IMR-90 (cell line): ENCODE data around the gene PAGE2B. TPM values are rescaled to one million over a fixed set of nuclear protein-coding genes. Genes with fewer than 3 reads are reported as not detected.

ENCODE experiments used
- ATAC-seq: fragments of 200-7000 bp; cut with Tn5 transposase; 2 replicates; pipeline ENCODE4 v1.9.1; 2020; ENCODE audit warnings: low read depth, mild to moderate bottlenecking, moderate library complexity
- BruUV-seq: library from RNA; stranded (reverse); fragments of 400-500 nt; replicated peaks from 2 replicates; lab custom pipeline; 2021; lab: Mats Ljungman, UMichigan
- CTCF ChIA-PET: fragments of 300-600 bp; formaldehyde crosslinking; extraction: SDS; loops from one replicate; lab custom pipeline; 2021; ENCODE audit warnings: antibody characterized with exemption; lab: Yijun Ruan, JAX
- POLR2A ChIA-PET: fragments of 300-600 bp; sonication (Branson Sonifier 250); formaldehyde crosslinking; loops from one replicate; lab custom pipeline; 2022; ENCODE audit warnings: antibody characterized with exemption; ENCODE audit not compliant: unreplicated experiment; lab: Charles Lee
- DNase-seq: peaks from one replicate; pipeline ENCODE4 v3.0.0; 2013
- H2AFZ ChIP-seq: replicated peaks from 2 replicates; pipeline ENCODE3; 2013; ENCODE audit warnings: low read length, mild to moderate bottlenecking; ENCODE audit not compliant: poor library complexity
- H2AK5ac ChIP-seq: 2 replicates; pipeline ENCODE4 v1.6.1; 2013; ENCODE audit warnings: low read depth, low read length, inconsistent platforms
- H2AK9ac ChIP-seq: replicated peaks from 2 replicates; pipeline ENCODE3; 2013; ENCODE audit warnings: mild to moderate bottlenecking, low read depth, low read length, moderate library complexity; ENCODE audit not compliant: poor library complexity
- H2BK120ac ChIP-seq: 2 replicates; pipeline ENCODE4 v1.6.1; 2013; ENCODE audit warnings: low read depth, low read length, inconsistent platforms
- H2BK15ac ChIP-seq: 3 replicates; pipeline ENCODE4 v1.6.1; 2013; ENCODE audit warnings: low read depth, low read length, inconsistent platforms
- H2BK20ac ChIP-seq: 2 replicates; pipeline ENCODE4 v1.6.1; 2013; ENCODE audit warnings: low read depth, mild to moderate bottlenecking, inconsistent platforms, low read length, moderate library complexity
- H2BK5ac ChIP-seq: 2 replicates; pipeline ENCODE4 v1.6.1; 2013; ENCODE audit warnings: mild to moderate bottlenecking, low read depth, low read length, inconsistent platforms; ENCODE audit not compliant: poor library complexity, severe bottlenecking
- H3K14ac ChIP-seq: replicated peaks from 2 replicates; pipeline ENCODE4 v1.6.1; 2013; ENCODE audit warnings: low read depth, low read length, inconsistent platforms
- H3K18ac ChIP-seq: 2 replicates; pipeline ENCODE4 v1.6.1; 2013; ENCODE audit warnings: low read depth, low read length, control low read depth
- H3K23ac ChIP-seq: 2 replicates; pipeline ENCODE4 v1.6.1; 2013; ENCODE audit warnings: low read depth, low read length, inconsistent platforms
- H3K27ac ChIP-seq: 2 replicates; pipeline ENCODE4 v1.5.1; 2013; ENCODE audit warnings: mild to moderate bottlenecking, control low read depth, low read length; ENCODE audit not compliant: insufficient read depth
- H3K27me3 ChIP-seq: 2 replicates; pipeline ENCODE4 v1.6.1; 2013; ENCODE audit warnings: low read length; ENCODE audit not compliant: control insufficient read depth, insufficient read depth
- H3K36me3 ChIP-seq: 2 replicates; pipeline ENCODE4 v1.6.1; 2013; ENCODE audit warnings: low read length, mixed read lengths; ENCODE audit not compliant: control insufficient read depth, insufficient read depth
- H3K4ac ChIP-seq: 2 replicates; pipeline ENCODE4 v1.6.1; 2013; ENCODE audit warnings: low read depth, low read length, inconsistent platforms
- H3K4me1 ChIP-seq: 2 replicates; pipeline ENCODE4 v1.6.1; 2013; ENCODE audit warnings: low read length, mixed read lengths; ENCODE audit not compliant: control insufficient read depth, insufficient read depth
- H3K4me2 ChIP-seq: 2 replicates; pipeline ENCODE4 v1.6.1; 2013; ENCODE audit warnings: low read depth, mild to moderate bottlenecking, control low read depth, low read length, moderate library complexity
- H3K4me3 ChIP-seq: 2 replicates; pipeline ENCODE4 v1.5.1; 2013; ENCODE audit warnings: low read depth, mild to moderate bottlenecking, control low read depth, low read length, moderate library complexity; ENCODE audit not compliant: insufficient read depth
- H3K56ac ChIP-seq: 2 replicates; pipeline ENCODE4 v1.6.1; 2013; ENCODE audit warnings: low read length, inconsistent platforms; ENCODE audit not compliant: insufficient read depth; ENCODE audit errors: extremely low read depth
- H3K79me1 ChIP-seq, 2 experiments: 2 replicates each; pipeline ENCODE4 v1.6.1; 2013; ENCODE audit warnings: low read length in 2 of 2, inconsistent platforms in 1 of 2, low read depth in 1 of 2
- H3K9ac ChIP-seq: 2 replicates; pipeline ENCODE4 v1.6.1; 2013; ENCODE audit warnings: low read depth, low read length, control low read depth
- H3K9me1 ChIP-seq: 2 replicates; pipeline ENCODE4 v1.6.1; 2013; ENCODE audit warnings: low read length, inconsistent platforms; ENCODE audit not compliant: insufficient read depth
- H3K9me3 ChIP-seq: 2 replicates; pipeline ENCODE4 v1.6.1; 2013; ENCODE audit warnings: low read length; ENCODE audit not compliant: control insufficient read depth, insufficient read depth
- H4K20me1 ChIP-seq: 2 replicates; pipeline ENCODE4 v1.6.1; 2013; ENCODE audit warnings: low read length, inconsistent platforms; ENCODE audit not compliant: insufficient read depth
- H4K5ac ChIP-seq: 2 replicates; pipeline ENCODE4 v1.6.1; 2013; ENCODE audit warnings: mild to moderate bottlenecking, low read depth, low read length, control low read depth
- H4K8ac ChIP-seq, 2 experiments: 2 replicates each; pipeline ENCODE4 v1.6.1; 2013; ENCODE audit warnings: low read depth in 2 of 2, low read length in 2 of 2, control low read depth in 1 of 2, inconsistent platforms in 1 of 2
- H4K91ac ChIP-seq: 2 replicates; pipeline ENCODE4 v1.6.1; 2013; ENCODE audit warnings: low read depth, low read length, inconsistent platforms; ENCODE audit not compliant: insufficient read depth
- BHLHE40 ChIP-seq: fragments of 150-350 bp; IDR thresholded peaks from 2 replicates; pipeline ENCODE4 v1.6.1; 2016; ENCODE audit warnings: mild to moderate bottlenecking, low read depth, low read length
- CEBPB ChIP-seq: IDR thresholded peaks from 2 replicates; pipeline ENCODE4 v1.6.1; 2012; ENCODE audit warnings: low read depth, low read length, improper control_type of control experiment
- CHD1 ChIP-seq: IDR thresholded peaks from 2 replicates; pipeline ENCODE4 v1.6.1; 2012; ENCODE audit warnings: low read depth, low read length, improper control_type of control experiment
- CTCF ChIP-seq: conservative IDR thresholded peaks from 2 replicates; pipeline ENCODE4 v1.5.1; 2012; ENCODE audit warnings: mild to moderate bottlenecking, low read depth, low read length, improper control_type of control experiment
- ELK1 ChIP-seq: fragments of 150-350 bp; IDR thresholded peaks from 2 replicates; pipeline ENCODE4 v1.6.1; 2016; ENCODE audit warnings: low read depth, mild to moderate bottlenecking, low read length, moderate library complexity, borderline replicate concordance
- FOS ChIP-seq: fragments of 150-350 bp; IDR thresholded peaks from 2 replicates; pipeline ENCODE4 v1.6.1; 2016; ENCODE audit warnings: low read depth, low read length
- MAFK ChIP-seq: IDR thresholded peaks from 2 replicates; pipeline ENCODE4 v1.6.1; 2012; ENCODE audit warnings: low read depth, low read length, improper control_type of control experiment
- MAZ ChIP-seq: IDR thresholded peaks from 2 replicates; pipeline ENCODE4 v1.6.1; 2012; ENCODE audit warnings: low read depth, mild to moderate bottlenecking, low read length, improper control_type of control experiment, moderate library complexity, borderline replicate concordance
- MXI1 ChIP-seq: IDR thresholded peaks from 2 replicates; pipeline ENCODE4 v1.6.1; 2012; ENCODE audit warnings: low read depth, mild to moderate bottlenecking, low read length, moderate library complexity, borderline replicate concordance
- NFE2L2 ChIP-seq: fragments of 150-350 bp; IDR thresholded peaks from 2 replicates; pipeline ENCODE4 v1.6.1; 2016; ENCODE audit warnings: low read depth, mild to moderate bottlenecking, low read length
- POLR2A ChIP-seq: IDR thresholded peaks from 2 replicates; pipeline ENCODE4 v1.6.1; 2012; ENCODE audit warnings: mild to moderate bottlenecking, low read depth, low read length
- RAD21 ChIP-seq: IDR thresholded peaks from 2 replicates; pipeline ENCODE4 v1.6.1; 2012; ENCODE audit warnings: low read length, improper control_type of control experiment
- RCOR1 ChIP-seq: IDR thresholded peaks from 2 replicates; pipeline ENCODE4 v1.6.1; 2012; ENCODE audit warnings: mild to moderate bottlenecking, low read length, improper control_type of control experiment; ENCODE audit not compliant: insufficient replicate concordance
- RFX5 ChIP-seq: IDR thresholded peaks from 2 replicates; pipeline ENCODE4 v1.8.0; 2012; ENCODE audit warnings: low read depth, mild to moderate bottlenecking, low read length, moderate library complexity
- SMC3 ChIP-seq: fragments of 150-350 bp; IDR thresholded peaks from 2 replicates; pipeline ENCODE4 v1.6.1; 2016; ENCODE audit warnings: low read depth, mild to moderate bottlenecking, antibody characterized with exemption, low read length, moderate library complexity
- USF2 ChIP-seq: fragments of 150-350 bp; IDR thresholded peaks from 2 replicates; pipeline ENCODE4 v1.6.1; 2017; ENCODE audit warnings: mild to moderate bottlenecking, antibody characterized with exemption, low read length, low read depth
- dilution Hi-C: fragments of 300-500 bp; cut with HindIII; formaldehyde crosslinking; loops from one replicate; pipeline ENCODE4 v1.14.3; 2018; ENCODE audit warnings: low sequenced_read_pairs; ENCODE audit not compliant: unreplicated experiment
- in situ Hi-C: fragments of 300-500 bp; cut with MboI; formaldehyde crosslinking; loops from 3 replicates; pipeline ENCODE4 v1.14.3; 2019; ENCODE audit warnings: low sequenced_read_pairs, inconsistent platforms, mixed read lengths
- intact Hi-C: fragments of 100-400 bp; cut with micrococcal nuclease; formaldehyde crosslinking; loops from 2 replicates; pipeline ENCODE4 v1.10.0; 2022
- polyA plus RNA-seq, 3 experiments: library from polyadenylated mRNA; depleted of rRNA; stranded (reverse); fragments of >200 nt; gene quantifications; 2 replicates each; pipeline ENCODE4 v1.2.3, GENCODE V29; 2012; ENCODE audit warnings: low replicate concordance in 1 of 3
- total RNA-seq: library from RNA; depleted of rRNA; stranded (reverse); fragments of >200 nt; gene quantifications from 2 replicates; pipeline ENCODE4 v1.2.3, GENCODE V29; 2012

The PAGE2B gene
- total and polyA plus RNA-seq, 2 of the 4 experiments (the other 2 are of a cell fraction) = not detected

GRCh38 chrX:55026143-55026542 lies 48.7 kb upstream of the PAGE2B start:
- H3K79me1 ChIP-seq = no peaks in the 10 kb centered on the region
- H3K9me1 ChIP-seq = no peaks in the 10 kb centered on the region
- H2BK120ac ChIP-seq = no peak overlapping the region
- H3K23ac ChIP-seq = no peak overlapping the region
- no peak overlapping the region for H2AFZ ChIP-seq
- no peak overlapping the region for H3K18ac ChIP-seq
- no peak overlapping the region for H3K56ac ChIP-seq
- no peak overlapping the region for H3K4ac ChIP-seq
- no peak overlapping the region for H2BK5ac ChIP-seq
- no peak overlapping the region for H2BK20ac ChIP-seq
- H4K5ac ChIP-seq = no peak overlapping the region
- TF ChIP-seq CTCF (no peak), RCOR1 (no peak), NFE2L2 (no peak), CEBPB (no peak), BHLHE40 (no peak), FOS (no peak), RFX5 (no peak), ELK1 (no peak), MXI1 (no peak), CHD1 (no peak), POLR2A (no peak), USF2 (no peak), SMC3 (no peak), MAFK (no peak), MAZ (no peak), RAD21 (no peak)
- no peak overlapping the region for H3K14ac ChIP-seq
- ATAC-seq = no peak
- no peak overlapping the region for H4K91ac ChIP-seq
- H2AK9ac ChIP-seq = no peak overlapping the region
- no TSS peak for BruUV-seq
- H3K4me3 ChIP-seq = no peak overlapping the region
- no peak overlapping the region for H3K4me2 ChIP-seq
- no peaks in the 10 kb centered on the region for H3K36me3 ChIP-seq
- H3K4me1 ChIP-seq = no peaks in the 10 kb centered on the region
- no peak overlapping the region for H2AK5ac ChIP-seq
- in situ Hi-C loops (no loop called here), intact Hi-C loops (no loop called here), dilution Hi-C loops (no loop called here)
- no peak overlapping the region for H3K9ac ChIP-seq
- H4K20me1 ChIP-seq = no peaks in the 10 kb centered on the region
- H3K9me3 ChIP-seq = no peaks in the 10 kb centered on the region
- H3K27me3 ChIP-seq = peaks cover 11% of the 10 kb centered on the region
- no peak overlapping the region for H3K27ac ChIP-seq
- no peak overlapping the region for H4K8ac ChIP-seq
- no peak overlapping the region for H2BK15ac ChIP-seq
- peak; percentile 2 for DNase-seq
- CTCF ChIA-PET = no interaction called here
- POLR2A ChIA-PET = no interaction called here
